ES-I3 (cell line): Measurements from ENCODE around the gene KRTAP10-12.
"Not testable (repeated sequence)": the region's sequence is repeated elsewhere in the genome, so short reads cannot be mapped to it uniquely, and the experiment has no call there.

Experiments
- H3K36me3 ChIP-seq: 2 replicates; pipeline ENCODE4 v1.6.1; 2013; ENCODE audit warnings: mild to moderate bottlenecking, low read length, control low read depth, moderate library complexity; ENCODE audit not compliant: insufficient read depth
- H3K4me1 ChIP-seq: 2 replicates; pipeline ENCODE4 v1.6.1; 2013; ENCODE audit warnings: mild to moderate bottlenecking, control low read depth, low read length; ENCODE audit not compliant: insufficient read depth
- H3K9ac ChIP-seq: 2 replicates; pipeline ENCODE4 v1.6.1; 2013; ENCODE audit warnings: low read depth, mild to moderate bottlenecking, low read length, moderate library complexity
- H3K9me3 ChIP-seq: 2 replicates; pipeline ENCODE4 v1.6.1; 2013; ENCODE audit warnings: mild to moderate bottlenecking, low read length, moderate library complexity; ENCODE audit not compliant: control insufficient read depth, insufficient read depth

The KRTAP10-12 gene

DNA sequence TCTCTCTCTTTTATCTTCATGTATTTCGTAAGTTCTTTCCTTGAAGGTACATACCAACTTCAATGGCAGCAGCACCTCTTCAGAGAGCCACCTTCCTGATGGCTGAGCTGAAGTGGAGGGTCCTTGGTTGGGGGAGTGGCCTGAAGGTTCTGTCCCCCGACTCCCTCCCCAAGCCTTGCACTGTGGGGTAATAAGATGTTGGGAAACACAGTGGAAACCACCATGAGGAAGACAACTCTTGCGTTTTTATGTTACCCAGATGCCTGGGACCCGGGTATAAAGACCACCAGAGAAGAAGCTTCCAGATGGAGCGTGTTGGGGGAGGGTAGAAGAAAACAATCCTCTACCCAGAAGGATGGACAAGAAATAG is 38.4 kb upstream of the KRTAP10-12 start:
- H3K9ac ChIP-seq = no peak overlapping the region
- H3K4me1 ChIP-seq = peaks cover 6% of the 10 kb centered on the region; the same call in 1 of the 2 replicates
- no peaks in the 10 kb centered on the region for H3K9me3 ChIP-seq
- H3K36me3 ChIP-seq = no peaks in the 10 kb centered on the region

GRCh38 chr21:44658913-44659595 is 37.9 kb upstream of the KRTAP10-12 start:
- no peak overlapping the region for H3K9ac ChIP-seq
- no peaks in the 10 kb centered on the region for H3K36me3 ChIP-seq
- H3K4me1 ChIP-seq = peaks cover 6% of the 10 kb centered on the region; the same call in 1 of the 2 replicates
- no peaks in the 10 kb centered on the region for H3K9me3 ChIP-seq

GRCh38 chr21:44661567-44661966 is 35.4 kb upstream of the KRTAP10-12 start:
- not testable (repeated sequence) for H3K9me3 ChIP-seq, H3K36me3 ChIP-seq, H3K4me1 ChIP-seq, H3K9ac ChIP-seq

DNA sequence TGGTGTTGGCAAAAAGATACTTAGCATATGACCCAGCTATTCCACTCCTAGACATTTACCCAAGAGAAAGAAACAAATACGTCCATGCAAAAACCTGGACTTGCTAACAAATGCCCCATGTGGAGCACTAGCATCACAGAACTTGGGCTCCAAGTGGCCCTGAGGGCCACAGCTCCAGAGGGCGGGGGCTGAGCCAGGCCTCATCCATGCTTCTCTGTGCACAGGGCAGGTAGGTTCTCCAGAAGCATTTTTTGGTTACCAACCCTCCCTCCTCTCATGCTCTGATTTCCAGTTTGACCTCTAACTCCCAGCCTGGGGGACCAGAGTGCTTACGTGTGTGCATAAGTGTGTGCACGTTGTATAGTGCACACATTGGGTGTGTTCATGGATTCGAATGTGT is 32.3 kb upstream of the KRTAP10-12 start:
- H3K36me3 ChIP-seq = no peaks in the 10 kb centered on the region

GRCh38 chr21:44666401-44667320 is 30.3 kb upstream of the KRTAP10-12 start, which contains the start of gene KRTAP12-2:
Gene KRTAP12-2, minus strand, starts transcription at chr21:44666927. Its CDS starts 41 bp downstream, at chr21:44666886.
- Histone ChIP-seq H3K9ac (no peak within 1 kb of the TSS), H3K4me1 (no peaks in the 10 kb centered on the region), H3K9me3 (peaks cover 3% of the 10 kb centered on the region; the same call in 1 of the 2 replicates), H3K36me3 (no peaks in the 10 kb centered on the region)

More for the DNA sequence above, 32.3 kb upstream of the KRTAP10-12 start:
- no peaks in the 10 kb centered on the region; the same call in 1 of the 2 replicates for H3K9me3 ChIP-seq
- no peaks in the 10 kb centered on the region for H3K4me1 ChIP-seq
- H3K9ac ChIP-seq = no peak overlapping the region

- peaks cover 3% of the 10 kb centered on the region; the same call in 1 of the 2 replicates for H3K9me3 ChIP-seq
- no peak overlapping the region for H3K9ac ChIP-seq
- H3K4me1 ChIP-seq = no peaks in the 10 kb centered on the region
- H3K36me3 ChIP-seq = no peaks in the 10 kb centered on the region
Measured at GRCh38 chr21:44667612-44668011, 29.4 kb upstream of the KRTAP10-12 start.

DNA sequence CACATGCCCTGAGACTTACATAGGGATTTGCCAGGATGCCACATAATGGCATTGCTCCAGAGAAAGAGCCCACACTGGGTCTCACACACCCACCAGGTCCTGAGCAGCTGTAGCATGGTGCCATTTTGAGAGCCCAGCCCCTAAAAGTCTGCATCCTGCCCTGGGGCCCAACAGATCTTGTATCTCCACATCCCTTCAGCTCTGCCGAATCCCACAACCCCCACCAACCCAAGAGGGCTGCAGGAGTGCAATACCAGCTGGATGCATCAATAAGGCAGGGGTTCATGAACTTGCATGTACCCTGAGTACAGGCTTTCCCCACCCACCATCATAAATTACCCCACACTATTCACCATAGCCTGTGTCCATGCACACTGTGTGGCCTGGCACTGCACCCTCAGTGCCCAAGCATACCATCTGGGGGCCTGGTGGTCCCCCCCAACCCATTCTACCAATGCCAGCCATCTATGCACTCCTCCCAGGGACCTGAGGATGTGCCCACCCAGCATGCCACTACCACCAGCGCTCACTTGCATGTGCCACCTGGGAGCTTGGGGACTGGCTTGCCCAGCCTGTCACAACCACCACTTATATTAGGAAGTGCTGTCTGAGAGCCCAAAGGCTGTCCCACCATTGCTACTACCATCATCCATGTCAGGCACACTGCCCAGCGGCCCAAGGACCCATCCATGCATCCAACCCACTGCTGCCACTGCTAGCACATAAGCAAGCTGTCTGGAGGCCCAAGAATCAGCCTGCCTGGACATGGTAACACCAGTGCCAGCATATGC is 26.1 kb upstream of the KRTAP10-12 start:
- Histone ChIP-seq H3K36me3 (no peaks in the 10 kb centered on the region), H3K9me3 (peaks cover 3% of the 10 kb centered on the region; the same call in 1 of the 2 replicates), H3K9ac (no peak overlapping the region), H3K4me1 (no peaks in the 10 kb centered on the region)

- no peaks in the 10 kb centered on the region; the same call in 1 of the 2 replicates for H3K36me3 ChIP-seq
- no peak overlapping the region for H3K9ac ChIP-seq
- H3K4me1 ChIP-seq = no peaks in the 10 kb centered on the region
- H3K9me3 ChIP-seq = peaks cover 3% of the 10 kb centered on the region; the same call in 1 of the 2 replicates
Measured at GRCh38 chr21:44671911-44672310, 25.1 kb upstream of the KRTAP10-12 start.

DNA sequence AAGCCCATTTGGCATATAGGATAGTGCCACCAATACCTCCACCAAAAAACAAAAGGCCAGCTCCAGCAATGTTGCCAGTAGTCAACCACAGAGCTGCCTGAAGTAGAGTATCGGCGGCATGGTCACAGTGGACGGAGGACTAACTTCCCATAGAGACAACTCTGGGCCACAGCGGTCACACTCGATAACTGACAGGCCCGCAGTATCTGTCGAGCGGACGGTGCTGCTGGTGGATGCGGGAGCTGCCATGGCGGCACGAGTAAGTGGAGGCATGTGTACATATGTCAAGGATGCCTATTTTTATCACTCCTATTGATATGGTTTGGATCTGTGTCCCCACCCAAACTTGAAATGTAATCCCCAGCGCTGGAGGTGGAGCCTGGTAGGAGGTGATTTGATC is 19.1 kb upstream of the KRTAP10-12 start:
- no peaks in the 10 kb centered on the region; the same call in 1 of the 2 replicates for H3K9me3 ChIP-seq
- no peak overlapping the region for H3K9ac ChIP-seq
- H3K36me3 ChIP-seq = no peaks in the 10 kb centered on the region; the same call in 1 of the 2 replicates
- no peaks in the 10 kb centered on the region for H3K4me1 ChIP-seq

DNA sequence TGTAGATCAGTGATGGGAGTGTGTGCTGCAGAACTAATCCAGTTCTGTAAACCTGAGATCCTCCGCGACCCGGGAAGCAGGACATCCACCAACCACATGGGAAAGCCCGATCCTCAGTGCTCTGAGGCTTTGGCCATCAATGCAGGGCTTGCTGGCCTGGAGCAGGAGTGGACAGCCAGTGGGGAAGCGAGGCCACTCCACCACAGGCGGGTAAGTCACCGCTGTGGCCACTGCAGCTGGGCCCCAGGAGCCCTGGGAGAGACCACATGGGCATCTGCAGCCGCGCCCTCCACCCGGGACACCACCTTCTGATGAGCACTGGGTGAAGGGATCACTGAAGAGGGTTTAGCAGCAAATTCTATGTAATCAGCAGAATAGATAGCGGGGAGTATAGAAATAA is 15.8 kb upstream of the KRTAP10-12 start:
- H3K36me3 ChIP-seq = no peaks in the 10 kb centered on the region; the same call in 1 of the 2 replicates
- no peaks in the 10 kb centered on the region; the same call in 1 of the 2 replicates for H3K9me3 ChIP-seq
- H3K4me1 ChIP-seq = no peaks in the 10 kb centered on the region
- H3K9ac ChIP-seq = no peak overlapping the region

DNA sequence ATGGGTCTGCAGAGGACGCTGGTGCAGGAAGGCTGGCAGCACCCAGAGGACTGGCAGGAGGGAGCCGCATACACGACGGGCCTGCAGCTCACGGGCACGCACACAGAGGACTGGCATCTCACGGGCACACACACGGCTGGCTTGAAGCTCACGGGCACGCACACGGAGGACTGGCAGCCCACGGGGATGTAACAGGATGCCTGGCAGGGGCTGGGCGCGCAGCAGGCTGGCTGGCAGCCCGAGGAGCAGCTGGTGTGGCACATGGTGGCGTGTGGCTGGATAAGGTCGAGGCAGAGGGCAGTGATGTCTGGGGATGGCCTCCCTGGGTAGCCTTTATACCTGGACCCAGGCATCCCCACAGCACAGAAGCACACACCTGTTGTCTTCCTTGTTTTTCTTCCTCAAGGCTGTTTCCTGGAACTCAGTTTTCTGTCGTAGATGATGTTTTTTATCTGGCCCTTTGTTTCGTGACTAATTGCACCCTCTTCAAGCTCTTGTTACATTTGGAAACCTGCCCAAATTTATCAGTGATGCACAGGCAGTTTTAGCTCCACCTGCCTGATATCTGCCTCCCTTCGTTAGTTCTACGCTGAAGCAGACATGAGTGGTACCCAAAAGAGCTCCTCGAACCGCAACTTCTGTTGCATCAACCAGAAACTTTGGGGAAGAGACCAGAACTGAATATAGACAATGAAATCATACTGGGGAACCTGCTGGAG is 15.0 kb upstream of the KRTAP10-12 start, which contains the start of gene KRTAP12-1:
Gene KRTAP12-1 (minus strand): TSS at position 303 of the 719 bp plus-strand sequence. CDS start 40 bp downstream, at position 263.
- Histone ChIP-seq H3K36me3 (no peaks in the 10 kb centered on the region), H3K9ac (no peak within 1 kb of the TSS), H3K4me1 (peaks cover 7% of the 10 kb centered on the region; the same call in 1 of the 2 replicates), H3K9me3 (no peaks in the 10 kb centered on the region; the same call in 1 of the 2 replicates)

- peaks cover 13% of the 10 kb centered on the region; the same call in 1 of the 2 replicates for H3K4me1 ChIP-seq
- H3K9ac ChIP-seq = no peak overlapping the region
- H3K9me3 ChIP-seq = no peaks in the 10 kb centered on the region
- H3K36me3 ChIP-seq = no peaks in the 10 kb centered on the region
Measured at GRCh38 chr21:44682580-44683151, 14.3 kb upstream of the KRTAP10-12 start.

GRCh38 chr21:44684077-44684476 is 12.9 kb upstream of the KRTAP10-12 start:
- Histone ChIP-seq H3K9ac (no peak overlapping the region), H3K9me3 (no peaks in the 10 kb centered on the region), H3K4me1 (peaks cover 13% of the 10 kb centered on the region; the same call in 1 of the 2 replicates), H3K36me3 (no peaks in the 10 kb centered on the region)
